22Rv1 (cell line): ENCODE data around the gene CNNM2.

Experiments used
- H3K27ac ChIP-seq: fragments of 450-650 bp; 2 replicates; pipeline ENCODE4 v1.5.1; 2017
- CTCF ChIP-seq: fragments of 450-650 bp; IDR thresholded peaks from 2 replicates; pipeline ENCODE4 v1.5.1; 2017; ENCODE audit warnings: mild to moderate bottlenecking
- ZFX ChIP-seq: fragments of 450-650 bp; IDR thresholded peaks from 2 replicates; pipeline ENCODE4 v1.6.1; 2017; ENCODE audit warnings: antibody characterized with exemption, borderline replicate concordance

Gene CNNM2

GRCh38 chr10:103080891-103081581 is 162.9 kb downstream of the CNNM2 start:
- no peak for TF ChIP-seq ZFX
- TF ChIP-seq CTCF = no peak
- H3K27ac ChIP-seq = no peak overlapping the region

- no peak overlapping the region for H3K27ac ChIP-seq
- TF ChIP-seq CTCF (no peak), ZFX (no peak)
Observed at GRCh38 chr10:103082683-103083082, 164.6 kb downstream of the CNNM2 start.

- TF ChIP-seq ZFX (no peak), CTCF (no peak)
- no peak overlapping the region for H3K27ac ChIP-seq
Observed at GRCh38 chr10:103083266-103083976, 165.3 kb downstream of the CNNM2 start.

- H3K27ac ChIP-seq = no peak overlapping the region
- TF ChIP-seq CTCF (no peak), ZFX (no peak)
Observed at GRCh38 chr10:103083977-103084320, 165.9 kb downstream of the CNNM2 start.

- H3K27ac ChIP-seq = no peak overlapping the region
- TF ChIP-seq CTCF (no peak), ZFX (no peak)
Observed at GRCh38 chr10:103086261-103086660, 168.2 kb downstream of the CNNM2 start.

GRCh38 chr10:103086799-103087198 is 168.7 kb downstream of the CNNM2 start:
- H3K27ac ChIP-seq = no peak overlapping the region
- TF ChIP-seq ZFX (no peak), CTCF (no peak)

- H3K27ac ChIP-seq = no peak overlapping the region
- no peak for TF ChIP-seq CTCF
- TF ChIP-seq ZFX = no peak
Observed at GRCh38 chr10:103089493-103089892, 171.4 kb downstream of the CNNM2 start.
